Naive thymus-derived CD4-positive, alpha-beta T cell (primary cell): ENCODE data around the gene SH3RF3. TPM values are rescaled to one million over a fixed set of nuclear protein-coding genes. Genes with fewer than 3 reads are reported as not detected.

Experiments used
- ATAC-seq: fragments of 150-1000 bp; cut with Tn5 transposase; 2 replicates; pipeline ENCODE4 v1.10.0; 2021; ENCODE audit warnings: mild to moderate bottlenecking, moderate library complexity
- CTCF ChIA-PET: fragments of 350-600 bp; sonication (Branson Sonifier 250); formaldehyde crosslinking; loops from one replicate; lab custom pipeline; 2021; ENCODE audit warnings: antibody characterized with exemption; lab: Charles Lee
- POLR2A ChIA-PET: fragments of 350-600 bp; sonication (Branson Sonifier 250); formaldehyde crosslinking; loops from one replicate; lab custom pipeline; 2021; ENCODE audit warnings: antibody characterized with exemption, inconsistent platforms; lab: Charles Lee
- DNase-seq, 9 donors: peaks; one replicate each; pipeline versions ENCODE4 v3.0.0 to v3.0.0-alpha.2; 2020 to 2022; ENCODE audit warnings: mixed read lengths in 1 of 9
- H3K27ac ChIP-seq: one replicate; pipeline ENCODE4 v1.7.0; 2013; ENCODE audit warnings: mild to moderate bottlenecking, low read depth, low read length, moderate library complexity
- H3K27me3 ChIP-seq, 2 donors: one replicate each; pipeline ENCODE4 v1.7.0; 2013; ENCODE audit warnings: low read length in 2 of 2, mild to moderate bottlenecking in 2 of 2, moderate library complexity in 2 of 2; ENCODE audit not compliant: control insufficient read depth in 2 of 2, insufficient read depth in 2 of 2
- H3K36me3 ChIP-seq, 3 experiments: 1 replicate in 2 of 3; 2 replicates in 1 of 3; pipeline ENCODE4 v1.7.0; 2013; ENCODE audit warnings: low read length in 3 of 3, mild to moderate bottlenecking in 3 of 3, moderate library complexity in 1 of 3; ENCODE audit not compliant: insufficient read depth in 3 of 3, control insufficient read depth in 2 of 3
- H3K4me1 ChIP-seq, 2 donors: one replicate each; pipeline ENCODE4 v1.7.0; 2013; ENCODE audit warnings: low read length in 2 of 2, mild to moderate bottlenecking in 2 of 2, moderate library complexity in 1 of 2; ENCODE audit not compliant: control insufficient read depth in 2 of 2, insufficient read depth in 2 of 2
- H3K4me3 ChIP-seq: 2 replicates; pipeline ENCODE4 v1.7.0; 2013; ENCODE audit warnings: mild to moderate bottlenecking, low read length
- H3K9me3 ChIP-seq, 3 experiments: 1 replicate in 2 of 3; 2 replicates in 1 of 3; pipeline ENCODE4 v1.7.0; 2013; ENCODE audit warnings: low read length in 3 of 3; ENCODE audit not compliant: control insufficient read depth in 2 of 3
- H3K27ac Mint-ChIP-seq, 9 donors: one replicate each; pipeline ENCODE4 v1.8.0; 2020 to 2022; ENCODE audit warnings: mixed read lengths in 9 of 9, mild to moderate bottlenecking in 8 of 9, moderate library complexity in 5 of 9, inconsistent platforms in 2 of 9
- H3K27me3 Mint-ChIP-seq, 5 donors: one replicate each; pipeline ENCODE4 v1.8.0; 2021 to 2022; ENCODE audit warnings: mixed read lengths in 5 of 5, mild to moderate bottlenecking in 1 of 5
- H3K36me3 Mint-ChIP-seq, 5 donors: one replicate each; pipeline ENCODE4 v1.8.0; 2020 to 2022; ENCODE audit warnings: mixed read lengths in 5 of 5, mild to moderate bottlenecking in 3 of 5, inconsistent platforms in 1 of 5
- H3K4me1 Mint-ChIP-seq, 7 donors: one replicate each; pipeline ENCODE4 v1.8.0; 2020 to 2022; ENCODE audit warnings: mixed read lengths in 7 of 7, mild to moderate bottlenecking in 3 of 7, inconsistent platforms in 1 of 7
- H3K4me3 Mint-ChIP-seq, 10 donors: one replicate each; pipeline ENCODE4 v1.8.0; 2020 to 2022; ENCODE audit warnings: mild to moderate bottlenecking in 10 of 10, mixed read lengths in 10 of 10, moderate library complexity in 6 of 10, inconsistent platforms in 2 of 10
- H3K9me3 Mint-ChIP-seq, 11 donors: one replicate each; pipeline ENCODE4 v1.8.0; 2020 to 2022; ENCODE audit warnings: mixed read lengths in 11 of 11, mild to moderate bottlenecking in 4 of 11, inconsistent platforms in 1 of 11, moderate library complexity in 1 of 11
- intact Hi-C, 2 donors: fragments of 100-400 bp; cut with micrococcal nuclease; formaldehyde crosslinking; loops; one replicate each; pipeline ENCODE4 v1.15.1; 2023
- polyA plus RNA-seq, 2 donors: library from polyadenylated mRNA; unstranded; fragments of 300-500 nt; fragmentation: Illumina TruSeq; gene quantifications; one replicate each; pipeline ENCODE4 v1.2.3, GENCODE V29; 2021
- total RNA-seq, 6 experiments: library from RNA in 5 of 6; stranded (reverse) in 5 of 6; gene quantifications; 1 replicate in 5 of 6; 2 replicates in 1 of 6; pipeline ENCODE4 v1.2.3 and lab custom pipeline; 2021 to 2026

SH3RF3 gene
- total and polyA plus RNA-seq, 7 experiments from 2014 or later, result 0.19 to 11.5 (median 4.8) TPM

DNA sequence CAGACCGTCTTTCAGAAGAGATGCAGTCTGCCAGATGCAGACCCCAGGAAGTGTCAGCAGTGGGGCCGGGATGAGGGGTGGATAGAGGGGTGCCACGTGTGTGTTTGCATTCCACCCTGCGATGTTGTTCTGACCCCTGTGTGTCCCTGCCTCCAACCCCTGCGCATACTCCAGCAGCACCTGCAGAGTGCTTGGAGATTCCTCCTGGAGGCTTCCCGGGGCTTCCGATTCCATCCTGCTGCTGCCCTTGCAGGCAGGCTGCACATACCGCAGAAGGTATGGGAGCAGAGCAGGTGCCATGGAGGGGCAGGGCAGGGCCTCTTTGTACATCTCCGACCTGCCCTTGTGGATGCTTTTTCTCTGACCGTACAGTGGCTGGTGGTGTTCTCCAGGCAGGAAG lies 177.2 kb downstream of the SH3RF3 start:
- H3K27ac Mint-ChIP-seq, result no peak overlapping the region
- no peaks in the 10 kb centered on the region for H3K36me3 ChIP-seq
- DNase-seq, result no peak
- no peaks in the 10 kb centered on the region for H3K36me3 Mint-ChIP-seq
- CTCF ChIA-PET, result no interaction called here
- no peak overlapping the region for H3K4me3 ChIP-seq
- no peak overlapping the region for H3K4me3 Mint-ChIP-seq
- peaks cover 0 to 12% (median 3%) of the 10 kb centered on the region in 7 donors for H3K4me1 Mint-ChIP-seq
- H3K9me3 ChIP-seq, result no peaks in the 10 kb centered on the region
- peaks cover 0 to 3% (median 0%) of the 10 kb centered on the region in 5 donors for H3K27me3 Mint-ChIP-seq
- H3K9me3 Mint-ChIP-seq, result no peaks in the 10 kb centered on the region
- ATAC-seq, result no peak
- no peaks in the 10 kb centered on the region for H3K27me3 ChIP-seq
- POLR2A ChIA-PET, result no interaction called here
- H3K27ac ChIP-seq, result no peak overlapping the region
- intact Hi-C loops, result no loop called here
- no peaks in the 10 kb centered on the region for H3K4me1 ChIP-seq

- DNase-seq (no peak), ATAC-seq (no peak)
- no peak overlapping the region for H3K27ac ChIP-seq
- H3K4me3 ChIP-seq, result no peak overlapping the region
- H3K4me1 Mint-ChIP-seq, result peaks cover 0 to 29% (median 10%) of the 10 kb centered on the region in 7 donors
- H3K27me3 ChIP-seq, result no peaks in the 10 kb centered on the region
- H3K36me3 ChIP-seq, result no peaks in the 10 kb centered on the region
- H3K9me3 ChIP-seq, result no peaks in the 10 kb centered on the region
- ChIA-PET POLR2A (no interaction called here), CTCF (no interaction called here)
- no peak overlapping the region for H3K27ac Mint-ChIP-seq
- no peaks in the 10 kb centered on the region for H3K4me1 ChIP-seq
- peaks cover 0 to 17% (median 0%) of the 10 kb centered on the region in 5 donors for H3K27me3 Mint-ChIP-seq
- H3K36me3 Mint-ChIP-seq, result no peaks in the 10 kb centered on the region
- intact Hi-C loops, result no loop called here
- H3K4me3 Mint-ChIP-seq, result no peak overlapping the region
- H3K9me3 Mint-ChIP-seq, result peaks cover 0 to 2% (median 0%) of the 10 kb centered on the region in 11 donors
These were observed 182.8 kb downstream of the SH3RF3 start for GRCh38 chr2:109311771-109312170.

GRCh38 chr2:109312902-109313301 lies 183.9 kb downstream of the SH3RF3 start:
- Mint-ChIP-seq H3K4me1 (peaks cover 2 to 39% (median 14%) of the 10 kb centered on the region in 7 donors), H3K4me3 (no peak overlapping the region), H3K27me3 (peaks cover 0 to 22% (median 0%) of the 10 kb centered on the region in 5 donors), H3K9me3 (peaks cover 0 to 2% (median 0%) of the 10 kb centered on the region in 11 donors), H3K36me3 (no peaks in the 10 kb centered on the region), H3K27ac (no peak overlapping the region)
- POLR2A ChIA-PET, result interaction anchor here (0.8 kb wide), 1 partner anchor 54 kb away, joined by 3 read pairs; no protein-coding TSS in a partner anchor
- Histone ChIP-seq H3K27me3 (no peaks in the 10 kb centered on the region), H3K27ac (no peak overlapping the region), H3K4me1 (no peaks in the 10 kb centered on the region), H3K36me3 (no peaks in the 10 kb centered on the region), H3K4me3 (no peak overlapping the region), H3K9me3 (no peaks in the 10 kb centered on the region)
- intact Hi-C loops, result no loop called here
- no peak for ATAC-seq
- CTCF ChIA-PET, result no interaction called here
- peak in 1 of 9 donors; percentile 12 for DNase-seq

DNA sequence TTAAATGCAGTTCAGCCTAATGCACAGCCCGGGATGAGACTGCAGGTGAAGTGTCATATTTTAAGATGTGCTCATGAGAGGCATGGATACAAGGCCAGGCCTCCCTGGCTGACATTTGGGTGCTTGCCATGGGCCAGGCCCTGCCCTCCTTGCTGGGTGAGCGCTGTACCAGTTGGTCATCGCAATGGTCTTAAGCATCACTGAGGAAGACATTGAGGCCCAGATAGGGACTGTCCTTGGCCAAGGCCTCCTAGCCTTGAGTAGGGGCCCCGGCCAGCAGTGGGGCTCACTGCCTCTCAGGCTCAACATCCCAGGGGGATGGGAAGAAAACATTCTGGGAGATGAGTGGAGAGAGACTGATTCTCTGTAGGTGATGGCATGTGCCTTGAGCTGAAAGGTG lies 184.3 kb downstream of the SH3RF3 start:
- intact Hi-C loops, result no loop called here
- no peaks in the 10 kb centered on the region for H3K27me3 ChIP-seq
- Mint-ChIP-seq H3K27me3 (peaks cover 0 to 22% (median 0%) of the 10 kb centered on the region in 5 donors), H3K9me3 (peaks cover 0 to 2% (median 0%) of the 10 kb centered on the region in 11 donors), H3K36me3 (no peaks in the 10 kb centered on the region), H3K4me3 (no peak overlapping the region), H3K4me1 (peaks cover 2 to 43% (median 14%) of the 10 kb centered on the region in 7 donors), H3K27ac (peak overlapping the region in 2 of 9 donors; percentile 62 to 73)
- ATAC-seq (no peak), DNase-seq (no peak)
- H3K36me3 ChIP-seq, result no peaks in the 10 kb centered on the region
- no peaks in the 10 kb centered on the region for H3K9me3 ChIP-seq
- H3K4me1 ChIP-seq, result no peaks in the 10 kb centered on the region
- no peak overlapping the region for H3K27ac ChIP-seq
- ChIA-PET POLR2A (no interaction called here), CTCF (no interaction called here)
- H3K4me3 ChIP-seq, result no peak overlapping the region

DNA sequence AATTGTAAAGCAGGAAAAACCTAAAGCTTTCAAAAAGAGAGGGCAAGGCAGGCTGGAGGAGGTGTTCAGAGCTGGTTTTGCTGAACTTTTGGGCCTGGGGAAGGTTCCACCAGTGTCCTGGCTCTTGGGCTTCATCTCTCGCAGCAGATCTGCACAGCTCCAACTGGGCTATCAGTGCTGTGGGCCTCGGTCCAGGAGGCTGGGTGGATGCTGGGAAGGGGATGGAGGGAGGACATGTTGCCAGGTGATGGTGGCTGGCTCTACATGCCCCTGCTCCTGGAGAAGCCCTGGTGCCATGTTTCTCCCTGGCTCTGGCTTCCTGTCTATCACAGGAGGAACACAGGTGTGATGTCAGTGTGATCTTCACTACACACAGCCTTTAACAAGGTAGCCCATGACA lies 187.1 kb downstream of the SH3RF3 start:
- H3K4me3 Mint-ChIP-seq, result peak overlapping the region in 2 of 10 donors; percentile 19 to 54
- ChIA-PET CTCF (no interaction called here), POLR2A (no interaction called here)
- H3K4me1 Mint-ChIP-seq, result peaks cover 14 to 70% (median 32%) of the 10 kb centered on the region in 7 donors
- no peak for DNase-seq
- peaks cover 0 to 14% of the 10 kb centered on the region in 2 donors for H3K4me1 ChIP-seq
- H3K27ac Mint-ChIP-seq, result peak overlapping the region in 1 of 9 donors; percentile 63
- H3K36me3 Mint-ChIP-seq, result no peaks in the 10 kb centered on the region
- peaks cover 0 to 26% (median 0%) of the 10 kb centered on the region in 5 donors for H3K27me3 Mint-ChIP-seq
- H3K9me3 Mint-ChIP-seq, result peaks cover 0 to 2% (median 0%) of the 10 kb centered on the region in 11 donors
- no peak overlapping the region for H3K4me3 ChIP-seq
- intact Hi-C loops, result no loop called here
- no peaks in the 10 kb centered on the region for H3K27me3 ChIP-seq
- ATAC-seq, result peak; percentile 44
- H3K9me3 ChIP-seq, result no peaks in the 10 kb centered on the region
- no peak overlapping the region for H3K27ac ChIP-seq
- H3K36me3 ChIP-seq, result no peaks in the 10 kb centered on the region

- no peak overlapping the region for H3K4me3 Mint-ChIP-seq
- ChIA-PET CTCF (no interaction called here), POLR2A (no interaction called here)
- H3K27ac Mint-ChIP-seq, result no peak overlapping the region
- DNase-seq, result no peak
- H3K4me3 ChIP-seq, result no peak overlapping the region
- no peaks in the 10 kb centered on the region for H3K27me3 ChIP-seq
- peaks cover 0 to 2% (median 0%) of the 10 kb centered on the region in 11 donors for H3K9me3 Mint-ChIP-seq
- no peaks in the 10 kb centered on the region for H3K36me3 ChIP-seq
- H3K4me1 Mint-ChIP-seq, result peaks cover 14 to 67% (median 32%) of the 10 kb centered on the region in 7 donors
- no peaks in the 10 kb centered on the region for H3K9me3 ChIP-seq
- H3K36me3 Mint-ChIP-seq, result no peaks in the 10 kb centered on the region
- peaks cover 0 to 14% of the 10 kb centered on the region in 2 donors for H3K4me1 ChIP-seq
- intact Hi-C loops, result no loop called here
- no peak overlapping the region for H3K27ac ChIP-seq
- ATAC-seq, result no peak
- H3K27me3 Mint-ChIP-seq, result peaks cover 0 to 29% (median 0%) of the 10 kb centered on the region in 5 donors
These were observed 188.6 kb downstream of the SH3RF3 start for GRCh38 chr2:109317471-109318095.
